Activated T-cell treated with anti-CD3 and anti-CD28 coated beads for 24 hours (primary cell): ENCODE measurements around the gene CFAP70.
A peak's percentile ranks its signal among the peaks of the same experiment; 100 is the strongest.
"Not testable (repeated sequence)": the region's sequence is repeated elsewhere in the genome, so short reads cannot be mapped to it uniquely, and the experiment has no call there.

Experiments used
- DNase-seq: peaks from one replicate; pipeline ENCODE4 v3.0.0-alpha.2; 2020; ENCODE audit warnings: low read depth

Gene CFAP70

GRCh38 chr10:73358331-73359279 is at the start of gene CFAP70:
CFAP70 (minus strand) TSS chr10:73358864; CDS start chr10:73354796, 4,068 bp downstream.
- DNase-seq = peak; percentile 89

- DNase-seq = no peak
Observed at GRCh38 chr10:73408061-73408460, 49.4 kb upstream of the CFAP70 start.

- no peak for DNase-seq
Observed at GRCh38 chr10:73407495-73407894, 48.8 kb upstream of the CFAP70 start.

- no peak for DNase-seq
Observed at GRCh38 chr10:73406846-73407245, 48.2 kb upstream of the CFAP70 start.

- DNase-seq = no peak
Observed at GRCh38 chr10:73405556-73405955, 46.9 kb upstream of the CFAP70 start.

GRCh38 chr10:73404690-73405089 is 46.0 kb upstream of the CFAP70 start:
- DNase-seq = no peak

- DNase-seq = no peak
Observed at GRCh38 chr10:73401636-73402035, 43.0 kb upstream of the CFAP70 start.

- DNase-seq = no peak
Observed at GRCh38 chr10:73399063-73399462, 40.4 kb upstream of the CFAP70 start.

GRCh38 chr10:73398024-73398423 is 39.4 kb upstream of the CFAP70 start:
- no peak for DNase-seq

- not testable (repeated sequence) for DNase-seq
Observed at GRCh38 chr10:73394325-73394724, 35.7 kb upstream of the CFAP70 start.

GRCh38 chr10:73388228-73388627 is 29.6 kb upstream of the CFAP70 start:
- no peak for DNase-seq

GRCh38 chr10:73386583-73386982 is 27.9 kb upstream of the CFAP70 start:
- DNase-seq = no peak

GRCh38 chr10:73379064-73379748 is 20.5 kb upstream of the CFAP70 start:
- no peak for DNase-seq

- DNase-seq = no peak
Observed at GRCh38 chr10:73376679-73377078, 18.0 kb upstream of the CFAP70 start.

- DNase-seq = no peak
Observed at GRCh38 chr10:73368238-73368637, 9.6 kb upstream of the CFAP70 start.

GRCh38 chr10:73366381-73367298 is 8.0 kb upstream of the CFAP70 start:
- DNase-seq = no peak

- DNase-seq = no peak
Observed at GRCh38 chr10:73364964-73365363, 6.3 kb upstream of the CFAP70 start.

- DNase-seq = no peak
Observed at GRCh38 chr10:73359492-73359891, 828 bp upstream of the CFAP70 start.

GRCh38 chr10:73357821-73358220 is 843 bp downstream of the CFAP70 start:
- no peak for DNase-seq

GRCh38 chr10:73357166-73357565 is 1.5 kb downstream of the CFAP70 start:
- DNase-seq = no peak

GRCh38 chr10:73344269-73344668 is 14.4 kb downstream of the CFAP70 start:
- no peak for DNase-seq

GRCh38 chr10:73340121-73340520 is 18.5 kb downstream of the CFAP70 start:
- no peak for DNase-seq
